HG03103 (cell line): Measurements from ENCODE around the gene AFF2.
A peak's percentile ranks its signal among the peaks of the same experiment; 100 is the strongest.

ENCODE experiments used
- ATAC-seq: cut with Tn5 transposase; IDR thresholded peaks from one replicate; pipeline ENCODE4 v1.9.1; 2021; ENCODE audit warnings: low read depth; ENCODE audit not compliant: unreplicated experiment

AFF2 gene

DNA sequence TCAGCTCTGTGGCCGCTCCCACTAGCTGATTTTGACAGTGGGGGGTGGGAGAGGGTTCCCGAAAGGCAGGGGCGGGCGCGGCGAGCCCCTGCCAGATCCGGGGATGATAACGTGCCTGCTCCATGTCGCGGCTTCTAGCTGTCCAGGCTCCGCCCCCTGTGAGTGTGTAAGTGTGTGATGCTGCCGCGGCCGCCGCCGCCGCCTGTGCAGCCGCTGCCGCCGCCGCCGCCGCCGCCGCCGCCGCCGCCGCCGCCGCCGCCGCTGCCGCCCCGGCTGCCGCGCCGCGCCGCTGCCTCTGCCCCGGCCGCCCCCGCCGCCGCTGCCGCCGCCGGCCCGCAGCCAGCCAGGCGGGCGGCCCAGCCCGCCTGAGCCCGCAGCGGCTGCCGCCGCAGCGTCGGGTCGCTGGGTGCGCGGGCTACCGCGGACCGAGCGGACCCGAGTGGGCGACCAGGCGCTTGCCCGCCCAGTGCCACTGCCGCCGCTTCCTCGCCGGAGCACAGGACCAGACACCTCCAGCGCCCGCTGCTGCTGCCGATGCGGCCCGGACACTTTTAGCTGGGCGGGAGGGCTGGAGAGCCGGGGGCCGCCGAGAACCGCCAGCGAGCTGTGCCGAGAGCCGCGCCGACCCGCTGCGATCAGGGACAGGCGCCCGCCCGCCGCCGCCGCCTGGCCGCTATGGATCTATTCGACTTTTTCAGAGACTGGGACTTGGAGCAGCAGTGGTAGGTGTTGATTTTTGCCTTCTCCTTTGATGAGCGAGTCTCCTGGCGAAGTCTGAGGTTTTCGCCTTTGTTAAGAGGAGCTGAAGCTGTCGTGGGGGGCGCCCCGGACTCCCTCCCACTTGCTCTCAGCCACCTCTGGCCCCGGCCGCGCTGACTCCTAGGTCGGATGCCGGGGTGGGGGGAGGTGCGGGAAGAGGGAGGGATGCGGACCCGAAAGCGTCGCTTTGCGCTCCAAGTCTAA is at the start of gene AFF2:
Gene AFF2, plus strand, starts transcription at position 195 of the 963 bp plus-strand sequence. Its CDS starts 481 bp downstream, at position 676.
- ATAC-seq: peak; percentile 64

DNA sequence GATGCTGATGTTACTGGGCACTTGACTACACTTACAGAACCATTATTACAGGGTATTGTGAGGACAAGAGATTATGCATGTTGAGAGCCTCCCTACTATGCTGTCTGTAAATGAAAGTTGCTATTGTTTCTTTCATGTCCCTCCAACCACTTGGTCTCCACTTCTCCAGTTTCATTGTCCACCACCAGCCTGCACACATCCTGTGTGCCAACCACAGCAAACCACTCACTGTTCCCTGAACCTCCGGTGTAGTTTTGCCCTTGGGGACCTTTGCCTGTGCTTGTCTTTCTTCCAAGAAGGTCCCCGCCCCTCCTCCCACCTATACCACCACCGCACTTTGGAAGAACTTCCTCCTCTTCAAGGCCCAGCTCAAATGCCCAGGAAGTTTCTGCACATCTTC is 43.1 kb upstream of the AFF2 start:
- ATAC-seq: no peak

DNA sequence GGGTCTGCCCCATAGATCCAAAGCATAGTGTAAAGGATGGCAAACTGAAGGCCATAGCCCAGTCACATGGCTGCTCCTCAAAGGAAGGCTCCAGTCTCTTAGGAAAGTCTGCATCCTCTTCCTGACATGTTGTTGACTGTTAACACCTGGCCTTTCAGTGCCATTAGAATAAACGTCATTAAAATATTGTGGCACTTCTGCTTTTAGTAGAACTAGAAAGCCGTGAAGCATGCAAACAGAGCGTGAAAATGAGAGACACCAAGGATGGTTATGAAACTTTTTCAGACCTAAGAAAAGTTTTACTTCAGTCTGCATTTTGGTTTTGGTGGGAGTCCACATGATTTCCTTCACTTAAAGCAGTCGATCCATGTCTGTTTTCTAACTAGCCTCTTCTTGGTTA is 41.1 kb upstream of the AFF2 start:
- ATAC-seq: peak; percentile 90

DNA sequence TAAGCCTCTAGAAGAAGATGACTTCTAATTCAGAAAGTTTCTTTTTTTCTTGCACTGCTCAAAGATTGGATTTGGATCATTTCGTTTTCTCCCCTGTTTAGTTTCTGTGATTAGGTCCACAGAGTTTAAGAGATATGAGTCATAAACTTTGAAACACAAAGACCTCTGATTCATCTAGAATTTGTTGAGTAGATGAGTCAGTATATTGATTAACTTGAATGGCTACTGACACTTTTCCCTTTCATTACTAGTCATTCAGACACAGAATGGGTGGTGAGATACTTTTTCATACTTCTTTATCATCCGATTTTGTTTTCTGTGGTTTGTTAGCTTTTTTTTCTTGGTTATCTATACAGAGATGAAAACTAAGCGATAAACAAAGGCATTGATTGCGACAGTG is 34.1 kb upstream of the AFF2 start:
- ATAC-seq: no peak

DNA sequence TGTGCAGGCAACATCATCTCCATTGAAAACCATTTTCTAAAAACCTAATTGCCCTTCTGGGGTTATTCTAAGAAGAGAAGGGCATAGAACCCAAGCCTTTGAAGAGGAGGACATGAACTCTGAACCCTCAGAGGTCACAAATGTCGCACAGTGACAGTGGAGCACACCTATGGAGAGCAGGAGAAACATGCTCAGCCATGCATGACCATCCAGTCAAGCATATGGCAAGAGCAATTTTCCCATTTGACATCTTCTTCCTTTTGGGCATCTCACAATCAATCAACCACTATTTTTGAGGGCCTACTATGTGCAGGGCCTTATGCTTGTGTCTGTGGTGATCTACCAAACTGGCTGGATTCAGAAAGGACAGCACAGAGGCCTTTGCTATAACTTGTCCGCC is 30.1 kb upstream of the AFF2 start:
- no peak for ATAC-seq

DNA sequence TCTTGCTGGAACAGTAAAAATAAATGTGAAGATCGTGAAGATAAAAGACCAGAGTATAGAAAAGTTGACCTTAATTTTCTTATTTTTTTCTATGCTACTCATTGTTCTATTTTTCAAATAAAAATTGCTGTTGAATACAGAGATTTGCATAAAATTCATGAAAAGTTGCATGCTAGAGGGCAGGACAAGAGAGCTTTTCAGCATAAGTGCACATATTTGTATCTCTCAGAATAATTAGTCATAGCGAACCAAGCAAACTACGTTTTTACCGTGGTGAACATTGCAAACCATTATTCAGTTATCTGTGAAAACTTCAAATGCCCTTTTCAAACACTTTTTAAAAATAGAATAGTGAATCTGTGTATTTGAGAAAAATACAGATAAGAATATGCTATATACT is 26.4 kb upstream of the AFF2 start:
- no peak for ATAC-seq

DNA sequence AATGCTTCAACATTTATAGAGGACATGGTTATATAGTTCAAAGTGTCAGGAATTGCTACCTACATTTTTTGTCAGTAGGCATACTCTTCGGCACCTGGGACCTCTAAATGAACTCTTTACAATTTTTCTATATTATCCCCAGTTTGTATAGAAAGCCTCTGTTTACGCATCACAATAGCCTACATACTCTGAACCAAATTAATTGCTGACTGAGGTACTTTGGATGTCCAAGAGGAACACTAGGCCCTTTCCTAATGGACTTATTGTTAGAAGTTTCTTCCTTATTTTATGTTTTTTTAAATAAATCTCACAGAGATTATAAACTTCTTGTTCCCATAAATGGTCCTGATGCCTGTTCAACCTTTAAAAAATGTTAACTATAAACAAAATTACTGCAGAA is 8.4 kb upstream of the AFF2 start:
- ATAC-seq: no peak

DNA sequence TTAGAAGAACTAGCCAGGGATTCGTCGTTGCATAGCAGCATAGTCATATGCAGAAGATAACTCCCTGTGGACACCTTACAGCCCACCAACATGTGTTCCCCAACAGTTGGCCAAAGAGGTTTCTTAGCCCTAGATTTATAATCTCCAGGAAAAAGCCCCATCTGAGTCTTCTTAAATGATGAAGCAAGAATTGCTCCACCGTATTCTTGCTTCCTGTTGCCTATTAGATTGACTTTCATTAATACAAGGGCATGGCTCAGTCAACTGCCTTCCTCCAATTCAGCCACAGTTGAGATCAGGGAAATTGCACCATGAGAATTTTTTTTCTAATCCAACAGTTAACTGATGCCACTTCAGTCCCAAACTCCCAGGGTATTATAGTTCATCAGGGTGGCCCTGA is 5.2 kb upstream of the AFF2 start:
- no peak for ATAC-seq

DNA sequence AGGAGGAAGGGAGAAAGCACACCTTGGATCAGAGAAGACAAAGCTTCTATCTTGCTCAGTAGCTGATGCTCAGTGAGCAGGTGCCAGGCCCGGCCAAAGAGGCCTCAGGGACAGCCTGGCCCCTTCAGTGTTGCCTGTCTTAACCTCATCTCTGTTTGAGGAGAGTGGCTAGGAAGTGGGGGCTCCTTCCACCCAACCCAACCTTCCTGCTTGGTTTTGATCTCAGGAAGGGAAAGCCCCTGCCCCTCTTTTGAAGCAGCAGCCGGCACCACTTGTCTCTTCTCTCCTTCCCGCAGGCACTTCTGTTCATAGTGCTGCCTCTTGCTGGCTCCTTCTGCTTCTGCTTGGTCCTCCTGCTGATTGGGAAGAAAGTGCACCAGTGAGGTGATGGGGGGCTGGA is 2.4 kb upstream of the AFF2 start:
- ATAC-seq: no peak

DNA sequence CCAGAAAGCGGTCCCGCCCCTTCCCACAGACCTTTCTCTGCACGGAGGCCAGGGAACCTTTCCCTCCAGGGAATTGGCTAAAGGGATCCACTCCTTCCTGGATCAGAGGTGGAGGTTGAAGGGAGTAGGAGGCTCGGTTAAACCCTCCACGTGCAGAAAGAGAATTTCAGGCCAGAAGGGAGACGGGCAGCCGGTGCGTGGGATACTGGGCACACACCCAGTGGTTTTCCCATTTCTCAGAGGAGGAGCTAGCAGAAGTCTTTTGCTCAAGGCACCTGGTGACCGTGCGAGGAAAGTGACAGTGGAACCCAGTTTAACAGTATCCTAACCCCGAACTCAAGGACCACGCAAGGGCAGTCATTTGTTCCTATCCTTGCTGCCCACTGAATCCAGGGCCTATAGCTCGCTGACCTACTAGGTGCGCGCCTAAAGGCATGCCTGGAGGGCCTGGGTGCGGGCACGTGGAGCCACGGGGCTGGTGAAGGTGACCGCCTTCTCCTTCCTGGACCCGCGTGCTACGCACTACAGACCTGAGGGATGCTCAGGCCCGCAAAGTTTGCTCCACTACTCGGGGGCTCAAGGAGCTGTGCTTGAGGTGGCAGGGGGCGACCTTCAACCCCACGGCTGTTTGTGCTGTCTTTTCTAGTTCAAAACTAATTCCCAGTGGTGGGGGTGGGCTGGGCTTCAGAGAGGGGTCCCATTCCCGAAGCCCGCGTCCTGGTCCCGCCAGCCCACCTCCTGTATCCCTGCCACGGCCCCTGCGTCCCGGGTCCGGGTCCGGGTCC is 587 bp upstream of the AFF2 start:
- no peak for ATAC-seq

DNA sequence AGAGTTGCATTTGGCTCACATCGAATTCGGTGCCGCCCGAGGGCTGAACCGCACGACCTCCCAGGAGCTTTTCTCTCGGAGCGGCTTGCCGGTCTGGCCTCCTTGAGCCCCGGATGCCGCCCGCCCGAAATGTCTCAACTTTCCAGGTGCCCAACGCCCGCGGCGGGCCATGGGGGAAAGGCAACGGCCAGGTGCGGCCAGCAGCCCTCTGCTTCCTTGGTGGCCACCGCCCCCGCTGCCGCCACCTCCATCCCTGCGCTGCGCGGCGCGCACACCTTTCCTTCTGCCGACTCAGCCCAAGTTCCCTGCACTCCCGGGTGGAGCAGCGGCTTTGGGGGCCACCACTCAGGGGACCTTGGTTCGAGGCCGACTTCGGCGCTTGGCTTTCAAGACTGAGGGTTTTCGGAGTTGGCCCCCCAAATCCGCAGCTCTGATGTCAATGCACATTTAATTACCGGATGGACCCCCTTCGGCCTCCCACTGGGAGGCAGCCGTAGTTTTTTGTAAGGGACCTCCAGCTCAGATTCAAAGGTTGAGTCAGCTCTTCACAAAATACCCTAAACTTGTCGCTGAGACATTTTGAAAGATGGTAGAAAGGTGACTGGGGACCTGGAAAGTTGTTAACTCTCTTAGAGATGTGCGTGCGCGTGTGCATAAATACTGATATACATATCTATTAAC is 1.1 kb downstream of the AFF2 start:
- ATAC-seq: no peak

DNA sequence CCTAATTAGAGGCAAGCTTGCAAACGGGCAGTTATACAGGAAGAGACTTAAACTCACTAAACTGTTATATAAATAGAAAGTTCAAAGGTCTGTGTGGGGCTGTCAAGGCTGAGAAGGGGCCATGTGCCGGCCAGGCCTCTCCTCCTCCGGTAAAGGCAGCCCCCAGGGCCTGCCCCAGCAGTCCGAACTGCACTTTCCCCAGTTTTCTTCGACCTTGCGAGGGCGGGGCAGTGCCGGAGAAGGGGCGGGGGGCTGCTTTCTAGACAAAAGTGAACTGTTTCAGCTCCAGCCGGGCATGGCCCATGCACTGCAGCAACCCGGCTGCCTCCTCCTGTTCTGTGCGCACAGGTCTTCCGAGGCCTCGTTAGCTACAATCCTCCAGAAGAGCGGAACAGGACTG is 4.1 kb downstream of the AFF2 start:
- no peak for ATAC-seq

DNA sequence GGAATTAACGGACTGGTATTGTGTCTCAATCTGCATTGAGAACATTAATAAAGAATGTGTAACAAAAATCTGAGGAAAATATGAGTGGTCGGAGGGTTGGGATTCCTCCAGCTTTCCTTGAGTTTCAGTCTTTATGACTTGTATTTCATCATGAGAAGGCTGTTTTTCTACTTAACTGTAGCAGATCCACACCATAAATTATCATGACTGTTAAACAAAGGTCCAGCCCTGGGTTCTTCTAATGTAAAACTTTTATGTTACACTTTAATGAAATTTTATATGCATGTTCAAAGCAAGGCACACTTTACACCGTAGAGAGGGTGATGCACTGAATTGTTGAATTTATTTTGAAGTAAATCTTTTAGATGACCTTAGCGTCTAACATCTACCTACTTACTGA is 7.0 kb downstream of the AFF2 start:
- ATAC-seq: no peak

DNA sequence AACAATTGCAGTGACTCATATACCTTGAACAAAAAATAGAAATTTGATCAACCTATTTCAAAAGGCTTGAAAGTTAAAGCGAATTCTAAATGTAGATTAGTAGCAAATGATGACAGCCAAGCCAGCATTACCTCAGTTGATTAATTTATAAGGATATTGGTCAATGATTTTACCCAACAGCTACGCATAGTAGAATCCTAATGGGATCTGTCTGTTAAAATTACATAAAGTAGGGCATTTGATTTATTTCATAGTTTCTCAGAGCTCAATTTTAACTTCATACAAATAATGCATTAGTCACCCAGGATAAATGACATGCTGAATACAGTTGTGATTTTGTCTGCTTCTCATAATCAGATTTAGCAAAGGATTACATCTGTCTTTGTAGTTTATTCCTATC is 12.0 kb downstream of the AFF2 start:
- no peak for ATAC-seq

DNA sequence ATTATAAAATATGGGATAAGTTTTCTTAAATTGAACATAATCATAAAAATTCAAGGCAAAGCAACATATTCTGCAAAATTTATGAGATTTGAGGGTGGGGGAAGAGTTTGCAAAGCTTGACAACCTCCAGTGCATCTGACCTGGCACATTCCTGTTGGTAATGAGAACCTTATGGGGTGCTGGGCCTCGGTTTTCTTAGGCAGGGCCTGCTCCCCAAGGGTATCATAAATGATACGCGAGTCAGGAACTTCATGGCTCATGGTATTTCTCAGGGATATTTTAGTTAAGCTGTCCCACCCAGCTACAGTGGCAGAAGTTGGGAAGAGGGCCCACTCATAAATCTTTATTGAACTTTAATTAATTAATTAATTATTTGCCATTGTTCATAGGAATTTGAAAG is 13.2 kb downstream of the AFF2 start:
- ATAC-seq: no peak

DNA sequence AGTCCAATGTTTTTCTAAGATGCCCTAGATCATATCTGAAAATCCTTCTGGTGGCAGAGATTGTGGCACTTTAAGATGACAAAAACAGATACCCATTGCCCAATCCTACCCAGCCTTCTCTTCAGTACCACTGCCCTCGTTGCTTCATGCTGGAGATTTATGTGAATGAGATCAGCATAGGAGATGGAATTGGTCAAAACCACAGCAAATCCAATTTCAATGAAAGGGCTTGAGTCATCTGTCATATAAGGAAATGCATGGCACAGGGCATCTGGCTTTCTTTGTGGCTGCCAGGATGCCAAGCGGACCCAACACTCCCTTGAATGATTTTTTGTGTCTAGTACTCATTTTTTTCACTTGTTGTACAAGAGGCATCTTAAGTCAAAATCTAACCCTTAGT is 16.8 kb downstream of the AFF2 start:
- no peak for ATAC-seq

DNA sequence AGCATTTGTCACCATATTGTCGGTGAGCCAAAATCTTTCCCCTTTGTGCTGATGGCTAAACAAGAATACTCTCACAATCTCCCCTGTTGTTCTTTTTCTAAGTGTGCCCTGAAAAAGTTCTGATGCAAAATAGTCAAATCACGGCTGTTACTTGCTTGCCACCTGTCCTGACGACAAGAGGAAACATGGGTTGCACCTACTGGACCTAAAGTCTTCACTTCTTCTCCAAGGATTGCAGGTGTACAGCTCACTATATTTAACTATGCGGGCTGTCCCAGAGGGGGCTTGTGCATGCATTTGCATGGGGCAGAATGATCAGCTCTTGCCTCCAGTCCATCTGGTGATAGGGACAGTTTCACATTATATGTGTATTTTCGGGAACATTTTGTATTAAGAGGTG is 21.6 kb downstream of the AFF2 start:
- ATAC-seq: no peak

DNA sequence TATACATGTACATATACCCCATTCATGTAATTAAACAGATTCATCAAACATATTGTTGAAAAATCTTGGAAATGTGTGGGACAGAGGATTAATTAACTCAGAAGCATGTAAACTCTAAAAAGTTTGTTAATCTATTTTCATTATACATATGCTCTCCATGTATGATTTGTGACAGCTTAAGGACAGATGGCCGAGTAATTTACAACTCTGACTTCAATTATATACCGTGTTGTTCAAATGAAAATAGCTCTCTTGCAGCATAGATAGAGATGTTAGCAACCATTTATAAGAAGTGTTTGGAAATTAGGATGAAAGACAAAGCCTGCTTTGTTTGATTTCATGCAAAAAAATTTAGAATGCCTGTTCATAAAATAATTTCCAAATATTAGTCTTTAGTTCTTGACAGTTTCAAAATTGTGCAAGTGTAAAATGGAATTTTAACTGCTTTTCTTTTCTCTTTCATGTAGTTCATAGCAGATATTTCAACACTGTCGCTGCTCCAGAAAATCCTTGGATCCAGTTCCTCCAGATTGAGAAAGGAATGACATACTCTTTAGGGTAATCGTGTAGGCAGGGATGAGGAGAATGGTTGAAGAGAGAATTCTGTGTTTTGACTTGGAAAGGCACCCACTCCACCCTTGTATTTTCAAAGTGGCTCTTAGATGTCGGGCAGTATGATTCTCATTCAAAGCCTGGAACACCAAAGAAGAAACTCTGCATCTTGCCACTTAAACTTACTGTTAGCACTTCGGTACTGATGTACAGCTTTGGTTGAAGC is 23.1 kb downstream of the AFF2 start:
- no peak for ATAC-seq

DNA sequence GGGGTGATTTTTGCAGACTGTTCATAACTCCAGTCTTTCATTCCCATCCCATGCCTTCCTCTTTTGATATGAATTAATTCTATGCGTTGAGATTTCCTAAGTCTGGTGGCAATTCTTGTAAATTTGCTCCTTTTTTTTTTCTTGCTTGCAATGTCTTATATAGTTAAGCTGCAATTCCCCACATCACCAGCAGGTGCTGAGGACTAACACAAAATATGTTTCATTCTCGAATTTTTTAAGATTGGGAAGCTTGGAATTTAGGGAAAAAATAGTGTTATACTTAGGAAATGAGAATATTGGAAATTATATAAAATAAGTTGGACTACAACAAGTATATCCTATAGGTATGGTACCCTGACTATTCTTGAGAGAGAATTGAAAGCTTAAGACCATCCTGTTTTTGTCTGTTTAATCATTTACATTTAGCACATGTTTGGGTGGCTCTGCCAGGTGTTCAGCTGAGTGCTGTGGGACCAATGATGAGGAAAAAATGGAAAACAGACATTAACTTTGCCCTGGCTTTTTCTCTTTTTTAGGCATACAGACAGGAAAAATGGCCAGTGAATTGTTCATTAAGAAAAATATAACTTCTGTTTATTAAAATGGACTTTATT is 30.2 kb downstream of the AFF2 start:
- ATAC-seq: no peak

DNA sequence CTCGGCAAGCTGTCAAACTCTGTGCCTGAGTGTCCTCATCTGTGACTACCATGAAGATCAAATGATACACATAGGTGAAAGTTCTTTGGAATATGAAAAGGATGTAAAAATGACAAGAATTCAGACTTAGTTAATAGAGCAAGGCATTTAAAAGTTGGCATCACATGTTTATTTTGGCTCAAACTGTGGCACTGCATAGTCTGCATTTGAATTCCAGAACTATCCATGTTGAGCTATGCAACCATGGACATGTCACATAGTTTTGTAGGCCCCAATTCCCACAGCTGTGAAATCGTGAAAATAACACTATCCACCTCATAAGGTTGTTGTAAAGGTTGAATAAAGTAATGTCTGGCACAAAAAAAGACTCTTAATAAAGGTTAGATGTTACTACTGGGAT is 33.9 kb downstream of the AFF2 start:
- no peak for ATAC-seq
